GM12878 (cell line): ENCODE data around the gene MRPL55. TPM values are rescaled to one million over a fixed set of nuclear protein-coding genes. Genes with fewer than 3 reads are reported as not detected.

Source experiments
- ATAC-seq: fragments of 200-7000 bp; cut with Tn5 transposase; 3 replicates; pipeline ENCODE4 v1.9.1; 2020; ENCODE audit warnings: mild to moderate bottlenecking, moderate library complexity
- BruUV-seq: library from RNA; stranded (reverse); fragments of 400-500 nt; replicated peaks from 2 replicates; lab custom pipeline; 2021; lab: Mats Ljungman, UMichigan
- CTCF ChIA-PET: fragments of 300-600 bp; sonication (Branson Sonifier 250); formaldehyde crosslinking; extraction: SDS; loops from one replicate; lab custom pipeline; 2021; ENCODE audit warnings: inconsistent platforms; lab: Yijun Ruan, JAX
- POLR2A ChIA-PET: fragments of 350-600 bp; formaldehyde crosslinking; extraction: SDS; loops from one replicate; lab custom pipeline; 2021; ENCODE audit warnings: inconsistent platforms; lab: Charles Lee
- RAD21 ChIA-PET: fragments of 300-600 bp; sonication (Branson Sonifier 250); formaldehyde crosslinking; loops from one replicate; lab custom pipeline; 2023; ENCODE audit warnings: antibody characterized with exemption; ENCODE audit not compliant: unreplicated experiment; lab: Charles Lee
- SMC1A ChIA-PET: fragments of 300-600 bp; sonication (Branson Sonifier 250); formaldehyde crosslinking; loops from one replicate; lab custom pipeline; 2023; ENCODE audit not compliant: unreplicated experiment, uncharacterized antibody; lab: Charles Lee
- DNase-seq: peaks from one replicate; pipeline ENCODE4 v3.0.0-alpha.2; 2011; ENCODE audit warnings: low read depth, low spot score
- FAIRE-seq: peaks from 3 replicates; lab custom pipeline; 2011; peaks lifted over from hg19 to GRCh38; lab: Jason Lieb, UNC
- H2AFZ ChIP-seq: 2 replicates; pipeline ENCODE4 v1.6.0; 2011; ENCODE audit warnings: low read depth, low read length, control low read depth; ENCODE audit not compliant: control insufficient read depth
- H3K27ac ChIP-seq: 2 replicates; pipeline ENCODE4 v1.5.1; 2011; ENCODE audit warnings: control low read depth; ENCODE audit not compliant: control insufficient read depth, insufficient read depth
- H3K27me3 ChIP-seq, 2 experiments: replicated peaks in 1 of 2; 2 replicates each; pipeline versions ENCODE4 v1.6.0 to v1.6.1; 2011; ENCODE audit warnings: low read length in 1 of 2; ENCODE audit not compliant: control insufficient read depth in 2 of 2, insufficient read depth in 2 of 2
- H3K36me3 ChIP-seq, 2 experiments: 2 replicates each; pipeline ENCODE4 v1.5.1; 2011; ENCODE audit warnings: low read length in 1 of 2; ENCODE audit not compliant: control insufficient read depth in 2 of 2, insufficient read depth in 2 of 2
- H3K4me1 ChIP-seq: 2 replicates; pipeline ENCODE4 v1.6.1; 2011; ENCODE audit warnings: mild to moderate bottlenecking, low read length, moderate library complexity, mixed read lengths; ENCODE audit not compliant: control insufficient read depth, insufficient read depth
- H3K4me2 ChIP-seq: 2 replicates; pipeline ENCODE4 v1.6.0; 2011; ENCODE audit warnings: control low read depth; ENCODE audit not compliant: control insufficient read depth, insufficient read depth
- H3K4me3 ChIP-seq: fragments of 200-600 bp; sonication (generic); 2 replicates; pipeline ENCODE4 v1.5.1; 2016
- H3K79me2 ChIP-seq: 2 replicates; pipeline ENCODE4 v1.6.0; 2011; ENCODE audit warnings: low read length; ENCODE audit not compliant: control insufficient read depth, insufficient read depth
- H3K9ac ChIP-seq: 2 replicates; pipeline ENCODE4 v1.8.0; 2011; ENCODE audit warnings: low read length, control low read depth, mixed read lengths; ENCODE audit not compliant: control insufficient read depth, insufficient read depth
- H3K9me3 ChIP-seq: replicated peaks from 3 replicates; pipeline ENCODE4 v1.5.1; 2011; ENCODE audit warnings: mild to moderate bottlenecking, low read length; ENCODE audit not compliant: control insufficient read depth, insufficient read depth
- H4K20me1 ChIP-seq: 2 replicates; pipeline ENCODE4 v1.6.0; 2011; ENCODE audit not compliant: control insufficient read depth, insufficient read depth
- CBX5 ChIP-seq: sonication (generic); IDR thresholded peaks from 2 replicates; pipeline ENCODE4 v1.6.1; 2016; ENCODE audit warnings: low read depth, moderate library complexity, mild to moderate bottlenecking, inconsistent platforms
- IKZF1 ChIP-seq: fragments of 450-650 bp; conservative IDR thresholded peaks from 2 replicates; pipeline ENCODE4 v1.6.1; 2017; ENCODE audit warnings: antibody characterized with exemption, mild to moderate bottlenecking
- MXI1 ChIP-seq: fragments of 150-350 bp; IDR thresholded peaks from 2 replicates; pipeline ENCODE4 v1.6.1; 2011; ENCODE audit warnings: low read depth, mild to moderate bottlenecking, inconsistent platforms, low read length, improper control_type of control experiment
- NFYA ChIP-seq: IDR thresholded peaks from 2 replicates; pipeline ENCODE4 v1.6.1; 2011; ENCODE audit warnings: low read depth, mild to moderate bottlenecking, low read length, improper control_type of control experiment, borderline replicate concordance
- TARDBP ChIP-seq: IDR thresholded peaks from 2 replicates; pipeline ENCODE4 v1.6.1; 2016; ENCODE audit warnings: borderline replicate concordance
- ZNF384 ChIP-seq: IDR thresholded peaks from 2 replicates; pipeline ENCODE4 v1.6.1; 2012; ENCODE audit warnings: low read depth, mild to moderate bottlenecking, low read length, improper control_type of control experiment, borderline replicate concordance
- WGBS: methylation state at CpG from one replicate; pipeline ENCODE4 v1.1.6; 2016; ENCODE audit warnings: low lambda C conversion rate; ENCODE audit not compliant: insufficient replicate concordance, insufficient coverage; ENCODE audit errors: missing lambda C conversion rate; 5-methylcytosine and 5-hydroxymethylcytosine counted together
- in situ Hi-C: fragments of 300-500 bp; cut with MboI; formaldehyde crosslinking; loops from 9 replicates; pipeline ENCODE4 v1.14.3; 2018; ENCODE audit warnings: mixed read lengths
- intact Hi-C: fragments of 100-400 bp; cut with micrococcal nuclease; formaldehyde crosslinking; loops from one replicate; pipeline ENCODE4 v1.14.2; 2022; ENCODE audit not compliant: unreplicated experiment
- polyA plus RNA-seq, 11 experiments: library from polyadenylated mRNA; depleted of rRNA in 4 of 11; unstranded in 6 of 11; stranded (reverse) in 5 of 11; fragments of >200 nt; fragmentation: Nextera tagmentation in 4 of 11; fragmentation: Illumina TruSeq in 1 of 11; extraction: Ambion mirVana in 4 of 11; extraction: Trizol in 1 of 11; gene quantifications; 1 replicate in 1 of 11; 2 replicates in 10 of 11; pipeline versions ENCODE4 v1.2.1 to v1.2.3, GENCODE V29; 2011 to 2016; ENCODE audit warnings: inconsistent platforms in 2 of 11, missing spikeins in 2 of 11, low read depth in 1 of 11
- total RNA-seq, 4 experiments: library from RNA; depleted of rRNA in 3 of 4; stranded (reverse); fragments of >200 nt in 3 of 4; fragmentation: Illumina TruSeq in 1 of 4; extraction: Trizol in 1 of 4; gene quantifications; 2 replicates each; pipeline versions ENCODE4 v1.2.1 to v1.2.3, GENCODE V29; 2013 to 2021
- TF ChIP-seq, protein P1 (sequence below): IDR thresholded peaks from 2 replicates; pipeline ENCODE4 v1.6.1; 2012; ENCODE audit warnings: low read depth, low read length, improper control_type of control experiment

MRPL55 gene
- total and polyA plus RNA-seq, 10 of the 15 experiments (the other 5 are each of a cell fraction or from before 2014, with no cell fraction given), result 15.1 to 143 (median 55.8) TPM

DNA sequence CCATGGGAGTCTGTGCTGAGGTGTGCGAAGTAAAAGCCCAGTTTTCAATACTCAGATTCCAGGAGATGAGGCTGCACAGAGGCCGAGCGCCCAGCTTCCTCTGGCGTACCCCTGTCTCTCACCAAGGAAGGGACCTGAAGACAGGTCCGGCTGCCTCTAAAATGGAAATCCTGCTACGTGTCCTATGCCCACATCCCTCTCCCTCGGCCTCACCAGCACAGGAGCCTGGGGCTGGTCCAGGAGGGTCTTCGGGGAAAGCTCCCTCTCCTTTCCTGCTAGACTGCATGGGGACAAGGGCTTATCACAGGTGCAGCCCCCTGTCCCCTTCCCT is 392 bp downstream of the MRPL55 start:
- peak overlapping the region; percentile 93 for H3K4me3 ChIP-seq
- FAIRE-seq, result no peak
- H3K4me2 ChIP-seq, result peak overlapping the region; percentile 89
- no peak for TF ChIP-seq CBX5
- no peak for TF ChIP-seq TARDBP
- no peak for TF ChIP-seq MXI1
- TF ChIP-seq, protein P1, sequence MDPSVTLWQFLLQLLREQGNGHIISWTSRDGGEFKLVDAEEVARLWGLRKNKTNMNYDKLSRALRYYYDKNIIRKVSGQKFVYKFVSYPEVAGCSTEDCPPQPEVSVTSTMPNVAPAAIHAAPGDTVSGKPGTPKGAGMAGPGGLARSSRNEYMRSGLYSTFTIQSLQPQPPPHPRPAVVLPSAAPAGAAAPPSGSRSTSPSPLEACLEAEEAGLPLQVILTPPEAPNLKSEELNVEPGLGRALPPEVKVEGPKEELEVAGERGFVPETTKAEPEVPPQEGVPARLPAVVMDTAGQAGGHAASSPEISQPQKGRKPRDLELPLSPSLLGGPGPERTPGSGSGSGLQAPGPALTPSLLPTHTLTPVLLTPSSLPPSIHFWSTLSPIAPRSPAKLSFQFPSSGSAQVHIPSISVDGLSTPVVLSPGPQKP, result no peak
- no peak for TF ChIP-seq IKZF1
- TF ChIP-seq NFYA, result no peak
- TF ChIP-seq ZNF384, result no peak
- 0% methylated on average over 8 of the region's 8 CpGs for WGBS
- RAD21 ChIA-PET, result no interaction called here
- DNase-seq, result no peak
- peaks cover 17% of the 10 kb centered on the region for H3K4me1 ChIP-seq
- SMC1A ChIA-PET, result no interaction called here
- H3K9ac ChIP-seq, result peak overlapping the region; percentile 85
- intact Hi-C loops, result loop anchor here (2.0 kb wide), 1 partner anchor 32 kb away; the partner anchor contains the start of gene GUK1
- no peaks in the 10 kb centered on the region for H3K9me3 ChIP-seq
- no peaks in the 10 kb centered on the region for H4K20me1 ChIP-seq
- in situ Hi-C loops, result no loop called here
- H3K79me2 ChIP-seq, result peaks cover 14% of the 10 kb centered on the region
- CTCF ChIA-PET, result no interaction called here
- ATAC-seq, result no peak
- POLR2A ChIA-PET, result interaction anchor here (2.1 kb wide), 1 partner anchor 58 kb away, joined by 7 read pairs; the partner anchor contains the start of gene IBA57
- H3K27me3 ChIP-seq, result no peaks in the 10 kb centered on the region
- H3K27ac ChIP-seq, result peak overlapping the region; percentile 70
- H3K36me3 ChIP-seq, result peaks cover 4 to 5% of the 10 kb centered on the region in 2 experiments; a peak in 3 of 4 replicates
- H2AFZ ChIP-seq, result peak overlapping the region; percentile 96
- TSS peak; percentile 86 for BruUV-seq
